WTC11 (cell line): ENCODE data around the gene PNPT1.

ENCODE experiments used
- NR3C1 ChIP-seq: sonication (generic); formaldehyde crosslinking; conservative IDR thresholded peaks from 2 replicates; pipeline ENCODE4 v1.8.1; 2023; ENCODE audit warnings: low read depth, mild to moderate bottlenecking, missing genetic modification reagents
- PRRX2 ChIP-seq: fragments of 250-450 bp; sonication (Bioruptor Pico); IDR thresholded peaks from 2 replicates; pipeline ENCODE4 v1.8.0; 2021; ENCODE audit warnings: mild to moderate bottlenecking
- RELA ChIP-seq: sonication (generic); formaldehyde crosslinking; IDR thresholded peaks from 2 replicates; pipeline ENCODE4 v1.8.1; 2022; ENCODE audit warnings: missing genetic modification reagents, mild to moderate bottlenecking, borderline replicate concordance
- SP1 ChIP-seq: sonication (generic); formaldehyde crosslinking; conservative IDR thresholded peaks from 2 replicates; pipeline ENCODE4 v1.8.1; 2022; ENCODE audit warnings: missing genetic modification reagents
- ZBTB21 ChIP-seq: sonication (generic); formaldehyde crosslinking; IDR thresholded peaks from 2 replicates; pipeline ENCODE4 v1.8.1; 2023; ENCODE audit warnings: mild to moderate bottlenecking, missing genetic modification reagents, borderline replicate concordance
- ZNF121 ChIP-seq: sonication (generic); formaldehyde crosslinking; IDR thresholded peaks from 2 replicates; pipeline ENCODE4 v1.8.0; 2023; ENCODE audit warnings: missing genetic modification reagents
- ZNF423 ChIP-seq: fragments of 250-450 bp; sonication (Bioruptor Pico); IDR thresholded peaks from 2 replicates; pipeline ENCODE4 v2.1.2; 2022; ENCODE audit warnings: mild to moderate bottlenecking, moderate library complexity
- TF ChIP-seq, protein P1 (sequence below): fragments of 200-600 bp; IDR thresholded peaks from 2 replicates; pipeline ENCODE4 v1.8.0; 2022; ENCODE audit warnings: antibody characterized with exemption
- TF ChIP-seq, protein P2 (sequence below): sonication (generic); formaldehyde crosslinking; IDR thresholded peaks from 2 replicates; pipeline ENCODE4 v1.8.0; 2023; ENCODE audit warnings: missing genetic modification reagents
- TF ChIP-seq, protein P3 (sequence below): fragments of 250-450 bp; sonication (Bioruptor Pico); IDR thresholded peaks from 2 replicates; pipeline ENCODE4 v1.9.0; 2021; ENCODE audit warnings: mild to moderate bottlenecking
- TF ChIP-seq, protein P4 (sequence below): sonication (generic); formaldehyde crosslinking; IDR thresholded peaks from 2 replicates; pipeline ENCODE4 v1.8.1; 2023; ENCODE audit warnings: mild to moderate bottlenecking, missing genetic modification reagents, moderate library complexity
- TF ChIP-seq, protein P5 (sequence below): sonication (generic); formaldehyde crosslinking; conservative IDR thresholded peaks from 2 replicates; pipeline ENCODE4 v1.8.1; 2023; ENCODE audit warnings: mild to moderate bottlenecking, low read depth, missing genetic modification reagents, moderate library complexity
- TF ChIP-seq, protein P6 (sequence below): sonication (generic); formaldehyde crosslinking; IDR thresholded peaks from 2 replicates; pipeline ENCODE4 v1.8.1; 2023; ENCODE audit warnings: mild to moderate bottlenecking, missing genetic modification reagents, borderline replicate concordance

DNA sequence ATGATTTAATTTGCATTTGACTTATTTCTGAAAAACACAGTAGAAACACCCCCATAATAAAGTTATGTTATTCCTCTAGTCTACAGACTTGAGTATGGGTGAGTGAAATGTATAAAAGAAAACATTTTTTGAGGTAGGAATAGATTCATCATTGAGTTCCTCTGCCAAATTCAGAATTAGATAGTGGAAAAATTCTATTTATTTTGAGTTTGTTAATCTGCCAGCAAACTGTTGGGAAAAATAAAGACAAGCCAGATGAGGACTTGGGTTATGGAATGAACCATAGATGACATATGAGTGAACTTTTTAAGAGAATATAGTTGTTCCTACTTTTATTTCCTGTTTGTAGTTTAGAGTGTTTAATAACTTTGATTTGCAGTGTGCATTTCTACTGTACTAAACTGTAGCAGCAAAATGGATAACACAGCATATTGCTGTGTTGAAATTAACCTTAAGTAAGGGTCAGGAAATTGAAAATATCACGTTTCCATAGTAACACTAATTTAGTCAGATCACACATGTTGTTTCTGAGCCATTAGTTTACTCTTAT is 35.6 kb upstream of the PNPT1 start:
- TF ChIP-seq PRRX2 (no peak), ZBTB21 (CRISPR knock-in tag) (no peak), ZNF423 (no peak), SP1 (CRISPR knock-in tag) (no peak), ZNF121 (no peak), RELA (CRISPR knock-in tag) (no peak), NR3C1 (CRISPR knock-in tag) (no peak)
- TF ChIP-seq, protein P1, sequence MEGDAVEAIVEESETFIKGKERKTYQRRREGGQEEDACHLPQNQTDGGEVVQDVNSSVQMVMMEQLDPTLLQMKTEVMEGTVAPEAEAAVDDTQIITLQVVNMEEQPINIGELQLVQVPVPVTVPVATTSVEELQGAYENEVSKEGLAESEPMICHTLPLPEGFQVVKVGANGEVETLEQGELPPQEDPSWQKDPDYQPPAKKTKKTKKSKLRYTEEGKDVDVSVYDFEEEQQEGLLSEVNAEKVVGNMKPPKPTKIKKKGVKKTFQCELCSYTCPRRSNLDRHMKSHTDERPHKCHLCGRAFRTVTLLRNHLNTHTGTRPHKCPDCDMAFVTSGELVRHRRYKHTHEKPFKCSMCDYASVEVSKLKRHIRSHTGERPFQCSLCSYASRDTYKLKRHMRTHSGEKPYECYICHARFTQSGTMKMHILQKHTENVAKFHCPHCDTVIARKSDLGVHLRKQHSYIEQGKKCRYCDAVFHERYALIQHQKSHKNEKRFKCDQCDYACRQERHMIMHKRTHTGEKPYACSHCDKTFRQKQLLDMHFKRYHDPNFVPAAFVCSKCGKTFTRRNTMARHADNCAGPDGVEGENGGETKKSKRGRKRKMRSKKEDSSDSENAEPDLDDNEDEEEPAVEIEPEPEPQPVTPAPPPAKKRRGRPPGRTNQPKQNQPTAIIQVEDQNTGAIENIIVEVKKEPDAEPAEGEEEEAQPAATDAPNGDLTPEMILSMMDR = no peak
- TF ChIP-seq, protein P2, sequence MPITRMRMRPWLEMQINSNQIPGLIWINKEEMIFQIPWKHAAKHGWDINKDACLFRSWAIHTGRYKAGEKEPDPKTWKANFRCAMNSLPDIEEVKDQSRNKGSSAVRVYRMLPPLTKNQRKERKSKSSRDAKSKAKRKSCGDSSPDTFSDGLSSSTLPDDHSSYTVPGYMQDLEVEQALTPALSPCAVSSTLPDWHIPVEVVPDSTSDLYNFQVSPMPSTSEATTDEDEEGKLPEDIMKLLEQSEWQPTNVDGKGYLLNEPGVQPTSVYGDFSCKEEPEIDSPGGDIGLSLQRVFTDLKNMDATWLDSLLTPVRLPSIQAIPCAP (CRISPR knock-in tag) = no peak
- TF ChIP-seq, protein P3, sequence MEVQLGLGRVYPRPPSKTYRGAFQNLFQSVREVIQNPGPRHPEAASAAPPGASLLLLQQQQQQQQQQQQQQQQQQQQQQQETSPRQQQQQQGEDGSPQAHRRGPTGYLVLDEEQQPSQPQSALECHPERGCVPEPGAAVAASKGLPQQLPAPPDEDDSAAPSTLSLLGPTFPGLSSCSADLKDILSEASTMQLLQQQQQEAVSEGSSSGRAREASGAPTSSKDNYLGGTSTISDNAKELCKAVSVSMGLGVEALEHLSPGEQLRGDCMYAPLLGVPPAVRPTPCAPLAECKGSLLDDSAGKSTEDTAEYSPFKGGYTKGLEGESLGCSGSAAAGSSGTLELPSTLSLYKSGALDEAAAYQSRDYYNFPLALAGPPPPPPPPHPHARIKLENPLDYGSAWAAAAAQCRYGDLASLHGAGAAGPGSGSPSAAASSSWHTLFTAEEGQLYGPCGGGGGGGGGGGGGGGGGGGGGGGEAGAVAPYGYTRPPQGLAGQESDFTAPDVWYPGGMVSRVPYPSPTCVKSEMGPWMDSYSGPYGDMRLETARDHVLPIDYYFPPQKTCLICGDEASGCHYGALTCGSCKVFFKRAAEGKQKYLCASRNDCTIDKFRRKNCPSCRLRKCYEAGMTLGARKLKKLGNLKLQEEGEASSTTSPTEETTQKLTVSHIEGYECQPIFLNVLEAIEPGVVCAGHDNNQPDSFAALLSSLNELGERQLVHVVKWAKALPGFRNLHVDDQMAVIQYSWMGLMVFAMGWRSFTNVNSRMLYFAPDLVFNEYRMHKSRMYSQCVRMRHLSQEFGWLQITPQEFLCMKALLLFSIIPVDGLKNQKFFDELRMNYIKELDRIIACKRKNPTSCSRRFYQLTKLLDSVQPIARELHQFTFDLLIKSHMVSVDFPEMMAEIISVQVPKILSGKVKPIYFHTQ (CRISPR knock-in tag) = no peak
- TF ChIP-seq, protein P4, sequence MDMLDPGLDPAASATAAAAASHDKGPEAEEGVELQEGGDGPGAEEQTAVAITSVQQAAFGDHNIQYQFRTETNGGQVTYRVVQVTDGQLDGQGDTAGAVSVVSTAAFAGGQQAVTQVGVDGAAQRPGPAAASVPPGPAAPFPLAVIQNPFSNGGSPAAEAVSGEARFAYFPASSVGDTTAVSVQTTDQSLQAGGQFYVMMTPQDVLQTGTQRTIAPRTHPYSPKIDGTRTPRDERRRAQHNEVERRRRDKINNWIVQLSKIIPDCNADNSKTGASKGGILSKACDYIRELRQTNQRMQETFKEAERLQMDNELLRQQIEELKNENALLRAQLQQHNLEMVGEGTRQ (CRISPR knock-in tag) = no peak
- TF ChIP-seq, protein P5, sequence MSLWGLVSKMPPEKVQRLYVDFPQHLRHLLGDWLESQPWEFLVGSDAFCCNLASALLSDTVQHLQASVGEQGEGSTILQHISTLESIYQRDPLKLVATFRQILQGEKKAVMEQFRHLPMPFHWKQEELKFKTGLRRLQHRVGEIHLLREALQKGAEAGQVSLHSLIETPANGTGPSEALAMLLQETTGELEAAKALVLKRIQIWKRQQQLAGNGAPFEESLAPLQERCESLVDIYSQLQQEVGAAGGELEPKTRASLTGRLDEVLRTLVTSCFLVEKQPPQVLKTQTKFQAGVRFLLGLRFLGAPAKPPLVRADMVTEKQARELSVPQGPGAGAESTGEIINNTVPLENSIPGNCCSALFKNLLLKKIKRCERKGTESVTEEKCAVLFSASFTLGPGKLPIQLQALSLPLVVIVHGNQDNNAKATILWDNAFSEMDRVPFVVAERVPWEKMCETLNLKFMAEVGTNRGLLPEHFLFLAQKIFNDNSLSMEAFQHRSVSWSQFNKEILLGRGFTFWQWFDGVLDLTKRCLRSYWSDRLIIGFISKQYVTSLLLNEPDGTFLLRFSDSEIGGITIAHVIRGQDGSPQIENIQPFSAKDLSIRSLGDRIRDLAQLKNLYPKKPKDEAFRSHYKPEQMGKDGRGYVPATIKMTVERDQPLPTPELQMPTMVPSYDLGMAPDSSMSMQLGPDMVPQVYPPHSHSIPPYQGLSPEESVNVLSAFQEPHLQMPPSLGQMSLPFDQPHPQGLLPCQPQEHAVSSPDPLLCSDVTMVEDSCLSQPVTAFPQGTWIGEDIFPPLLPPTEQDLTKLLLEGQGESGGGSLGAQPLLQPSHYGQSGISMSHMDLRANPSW (CRISPR knock-in tag) = no peak
- TF ChIP-seq, protein P6, sequence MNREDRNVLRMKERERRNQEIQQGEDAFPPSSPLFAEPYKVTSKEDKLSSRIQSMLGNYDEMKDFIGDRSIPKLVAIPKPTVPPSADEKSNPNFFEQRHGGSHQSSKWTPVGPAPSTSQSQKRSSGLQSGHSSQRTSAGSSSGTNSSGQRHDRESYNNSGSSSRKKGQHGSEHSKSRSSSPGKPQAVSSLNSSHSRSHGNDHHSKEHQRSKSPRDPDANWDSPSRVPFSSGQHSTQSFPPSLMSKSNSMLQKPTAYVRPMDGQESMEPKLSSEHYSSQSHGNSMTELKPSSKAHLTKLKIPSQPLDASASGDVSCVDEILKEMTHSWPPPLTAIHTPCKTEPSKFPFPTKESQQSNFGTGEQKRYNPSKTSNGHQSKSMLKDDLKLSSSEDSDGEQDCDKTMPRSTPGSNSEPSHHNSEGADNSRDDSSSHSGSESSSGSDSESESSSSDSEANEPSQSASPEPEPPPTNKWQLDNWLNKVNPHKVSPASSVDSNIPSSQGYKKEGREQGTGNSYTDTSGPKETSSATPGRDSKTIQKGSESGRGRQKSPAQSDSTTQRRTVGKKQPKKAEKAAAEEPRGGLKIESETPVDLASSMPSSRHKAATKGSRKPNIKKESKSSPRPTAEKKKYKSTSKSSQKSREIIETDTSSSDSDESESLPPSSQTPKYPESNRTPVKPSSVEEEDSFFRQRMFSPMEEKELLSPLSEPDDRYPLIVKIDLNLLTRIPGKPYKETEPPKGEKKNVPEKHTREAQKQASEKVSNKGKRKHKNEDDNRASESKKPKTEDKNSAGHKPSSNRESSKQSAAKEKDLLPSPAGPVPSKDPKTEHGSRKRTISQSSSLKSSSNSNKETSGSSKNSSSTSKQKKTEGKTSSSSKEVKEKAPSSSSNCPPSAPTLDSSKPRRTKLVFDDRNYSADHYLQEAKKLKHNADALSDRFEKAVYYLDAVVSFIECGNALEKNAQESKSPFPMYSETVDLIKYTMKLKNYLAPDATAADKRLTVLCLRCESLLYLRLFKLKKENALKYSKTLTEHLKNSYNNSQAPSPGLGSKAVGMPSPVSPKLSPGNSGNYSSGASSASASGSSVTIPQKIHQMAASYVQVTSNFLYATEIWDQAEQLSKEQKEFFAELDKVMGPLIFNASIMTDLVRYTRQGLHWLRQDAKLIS = no peak
